GM18519 (cell line): ENCODE results near the gene TBX19.

Experiments
- ATAC-seq: cut with Tn5 transposase; IDR thresholded peaks from one replicate; pipeline ENCODE4 v1.9.1; 2021; ENCODE audit warnings: mild to moderate bottlenecking, moderate library complexity; ENCODE audit not compliant: unreplicated experiment, low FRiP score

TBX19 gene

GRCh38 chr1:168279253-168279652 is 1.4 kb upstream of the TBX19 start:
- no peak for ATAC-seq

DNA sequence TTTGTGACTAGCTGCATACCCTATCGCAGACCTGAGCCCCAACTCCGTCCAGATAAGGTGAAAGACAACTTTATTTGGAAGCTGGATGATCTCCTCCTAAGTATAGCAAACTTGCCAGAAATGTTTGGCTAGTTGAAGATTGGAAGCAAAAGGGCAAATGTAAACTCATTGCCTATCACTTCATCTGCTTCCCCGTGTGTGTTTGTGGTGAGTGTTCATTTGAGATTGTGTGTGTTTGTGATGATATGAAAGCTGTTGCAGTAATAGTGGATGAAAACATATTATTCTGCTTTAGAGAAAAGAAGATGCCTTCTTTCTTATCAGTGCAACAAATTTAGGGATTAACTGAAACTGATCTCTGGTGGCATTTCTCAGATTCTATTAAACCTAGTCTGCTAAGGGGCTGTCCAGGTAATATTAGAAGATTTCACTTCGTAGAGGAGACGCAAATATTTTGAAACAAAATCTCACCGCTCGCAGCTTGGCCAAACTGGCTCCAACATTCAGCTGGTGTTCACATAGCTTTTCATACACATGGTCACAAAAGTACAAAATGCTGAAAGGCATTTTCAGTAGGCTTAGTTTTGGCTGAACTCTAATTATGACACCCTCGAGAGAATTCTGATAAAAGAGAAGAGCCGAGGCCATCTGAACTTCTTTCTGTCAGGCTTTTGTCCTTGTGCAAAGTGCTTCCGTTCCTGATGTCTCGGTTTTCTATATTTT is 1.1 kb downstream of the TBX19 start:
- ATAC-seq: no peak

DNA sequence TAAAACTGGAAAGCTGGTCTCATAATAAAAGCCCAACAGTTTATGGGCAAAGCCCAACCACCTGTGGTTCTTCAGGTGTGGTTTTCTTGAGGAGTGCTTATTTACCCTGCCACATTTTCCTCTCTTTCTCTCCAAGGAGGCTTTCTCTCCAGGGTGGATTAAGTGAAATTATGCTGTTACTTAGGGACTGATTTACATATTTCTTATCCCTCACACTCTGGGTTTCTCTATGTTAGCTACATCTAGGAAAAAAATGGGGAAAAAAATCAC is 4.8 kb downstream of the TBX19 start:
- ATAC-seq: no peak

DNA sequence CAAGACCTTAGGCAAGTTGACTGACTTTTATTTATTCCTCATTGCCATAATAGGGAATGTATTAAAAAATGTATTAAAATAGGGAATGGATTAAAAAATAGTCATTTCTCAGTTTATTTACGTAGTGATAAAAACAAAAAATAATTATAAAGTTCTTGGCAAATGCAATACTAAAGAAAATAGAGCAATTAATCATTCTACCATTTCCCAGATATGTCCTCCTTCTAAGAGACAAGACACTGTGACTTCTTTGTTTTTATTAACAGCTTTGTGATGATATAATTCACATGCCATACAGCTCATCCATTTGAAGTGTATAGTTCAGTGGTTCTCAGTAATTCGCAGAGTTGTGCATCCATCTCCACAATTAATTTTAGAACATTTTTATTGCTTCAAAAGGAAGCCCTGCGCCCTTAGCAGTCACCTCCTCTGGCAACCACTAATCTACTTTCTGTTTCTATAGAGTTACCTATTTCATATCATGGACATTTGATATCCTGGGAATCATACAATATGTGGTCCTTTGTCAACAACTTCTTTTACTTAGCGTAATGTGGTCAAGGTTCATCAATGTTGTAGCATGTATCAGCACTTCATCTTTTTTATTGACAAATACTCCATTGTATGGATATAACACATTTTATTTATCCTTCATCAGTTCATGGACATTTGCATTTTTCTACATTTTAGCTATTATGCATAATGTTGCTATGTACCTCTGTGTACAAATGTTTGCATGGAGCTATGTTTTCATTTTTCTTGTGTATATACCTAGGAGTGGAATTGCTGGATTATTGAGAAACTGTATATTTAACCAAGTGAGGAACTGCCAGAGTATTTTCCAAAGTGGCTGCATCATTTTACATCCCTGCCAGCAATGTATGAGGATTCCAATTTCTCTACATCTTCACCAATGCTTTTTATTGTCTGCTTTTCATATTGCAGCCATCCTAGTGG is 5.6 kb downstream of the TBX19 start:
- ATAC-seq: no peak

DNA sequence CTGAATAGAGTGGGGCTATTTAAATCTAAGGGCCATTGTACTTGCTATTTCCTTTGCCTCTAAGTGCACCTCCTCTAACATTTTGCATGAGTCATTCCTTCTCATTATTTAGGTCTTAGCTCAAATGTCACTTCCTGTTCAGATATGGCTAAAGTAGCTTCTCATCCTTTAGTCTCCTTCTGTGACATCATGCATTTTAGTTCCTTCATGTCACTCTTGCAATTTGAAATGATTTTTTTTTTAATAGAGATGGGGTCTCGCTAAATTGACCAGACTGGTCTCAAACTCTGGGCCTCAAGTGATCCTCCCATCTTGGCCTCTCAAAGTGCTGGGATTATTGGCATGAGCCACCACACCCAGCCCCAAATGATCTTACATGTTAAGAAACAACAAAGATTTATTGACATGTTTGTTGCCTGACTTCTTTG is 6.6 kb downstream of the TBX19 start:
- no peak for ATAC-seq

DNA sequence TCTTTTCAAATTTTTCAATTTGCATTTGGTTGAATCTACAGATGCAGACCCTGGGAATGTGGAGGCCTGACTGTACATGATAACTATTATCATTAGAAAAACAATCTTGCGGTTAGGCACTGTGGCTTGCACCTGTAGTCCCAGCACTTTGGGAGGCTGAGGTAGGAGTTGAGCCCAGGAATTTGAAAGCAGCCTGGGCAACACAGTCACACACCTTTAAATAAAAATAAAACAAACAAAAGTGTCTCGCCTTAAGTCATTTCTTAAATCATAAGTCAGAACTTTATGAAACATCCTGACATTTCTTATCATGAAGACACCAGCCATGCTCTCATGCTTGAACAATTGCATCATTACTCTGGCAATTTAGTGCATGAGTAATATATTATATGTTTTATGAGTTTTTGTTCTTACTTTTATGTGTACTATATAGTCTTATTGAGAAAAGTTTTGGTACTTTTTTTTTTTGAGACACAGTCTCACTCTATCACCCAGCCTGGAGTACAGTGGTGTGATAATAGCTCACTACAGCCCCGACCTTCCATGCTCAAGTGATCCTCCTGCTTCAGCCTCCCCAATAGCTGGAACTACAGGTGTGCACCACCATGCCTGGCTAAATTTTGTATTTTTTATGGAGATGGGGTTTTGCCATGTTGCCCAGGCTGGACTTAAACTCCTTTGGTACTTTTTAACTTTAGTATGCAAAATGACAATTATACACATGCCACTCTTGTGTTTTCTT is 7.8 kb downstream of the TBX19 start:
- ATAC-seq: no peak

- no peak for ATAC-seq
These were observed 10.7 kb downstream of the TBX19 start for GRCh38 chr1:168291222-168291837.

DNA sequence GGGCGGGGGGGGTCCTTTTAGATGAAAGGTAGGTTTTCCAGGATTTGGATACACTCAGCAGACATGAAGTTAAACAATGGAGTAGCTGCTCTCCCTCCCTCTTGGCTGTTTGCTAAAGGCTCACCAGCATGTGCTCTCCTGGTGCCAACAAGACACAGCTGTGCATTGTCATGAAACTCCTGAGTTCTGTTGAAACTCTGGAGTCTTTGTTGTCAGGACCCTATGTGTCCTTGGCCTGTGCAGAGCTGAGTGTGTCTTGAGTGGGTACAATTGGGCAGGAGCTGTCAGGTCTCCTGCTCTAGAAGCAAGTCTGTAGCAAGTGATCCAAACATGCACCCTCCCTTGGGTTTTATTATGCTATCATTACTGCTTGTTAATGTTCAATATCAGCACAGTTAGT is 12.7 kb downstream of the TBX19 start:
- no peak for ATAC-seq

DNA sequence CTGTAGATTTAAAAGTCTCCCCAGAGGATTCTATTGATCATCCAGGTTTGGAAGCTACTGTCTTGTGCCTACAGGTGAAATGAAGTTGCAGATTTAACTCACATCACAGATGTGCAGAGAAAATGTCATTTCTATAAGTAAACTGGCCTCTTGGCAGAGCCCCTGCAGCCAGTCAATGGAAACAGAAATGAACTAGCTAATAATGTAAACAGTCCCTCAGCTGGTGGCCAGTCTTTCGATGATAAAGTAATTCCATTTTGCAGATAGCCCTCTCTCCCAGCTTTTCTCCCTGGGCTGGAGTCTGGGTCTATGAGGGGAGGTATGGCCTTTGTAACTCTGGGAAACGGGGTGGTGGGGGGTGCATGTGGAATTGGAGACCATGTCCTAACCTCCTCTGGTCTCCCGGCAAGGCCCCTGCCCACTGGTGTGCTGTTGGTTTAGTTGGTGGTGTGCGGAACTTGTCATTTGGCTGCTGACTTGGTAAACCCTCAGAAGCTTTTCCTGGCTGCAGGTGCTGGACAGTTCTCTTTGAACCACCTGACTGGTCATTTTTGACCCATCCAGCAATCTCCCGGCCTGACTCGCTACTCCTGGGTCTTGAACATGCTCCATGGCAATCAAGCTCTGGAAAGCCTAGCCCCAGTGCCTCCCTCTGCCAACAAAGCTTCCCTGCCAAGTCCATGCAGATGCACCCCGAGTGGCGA is 14.9 kb downstream of the TBX19 start:
- ATAC-seq: no peak

DNA sequence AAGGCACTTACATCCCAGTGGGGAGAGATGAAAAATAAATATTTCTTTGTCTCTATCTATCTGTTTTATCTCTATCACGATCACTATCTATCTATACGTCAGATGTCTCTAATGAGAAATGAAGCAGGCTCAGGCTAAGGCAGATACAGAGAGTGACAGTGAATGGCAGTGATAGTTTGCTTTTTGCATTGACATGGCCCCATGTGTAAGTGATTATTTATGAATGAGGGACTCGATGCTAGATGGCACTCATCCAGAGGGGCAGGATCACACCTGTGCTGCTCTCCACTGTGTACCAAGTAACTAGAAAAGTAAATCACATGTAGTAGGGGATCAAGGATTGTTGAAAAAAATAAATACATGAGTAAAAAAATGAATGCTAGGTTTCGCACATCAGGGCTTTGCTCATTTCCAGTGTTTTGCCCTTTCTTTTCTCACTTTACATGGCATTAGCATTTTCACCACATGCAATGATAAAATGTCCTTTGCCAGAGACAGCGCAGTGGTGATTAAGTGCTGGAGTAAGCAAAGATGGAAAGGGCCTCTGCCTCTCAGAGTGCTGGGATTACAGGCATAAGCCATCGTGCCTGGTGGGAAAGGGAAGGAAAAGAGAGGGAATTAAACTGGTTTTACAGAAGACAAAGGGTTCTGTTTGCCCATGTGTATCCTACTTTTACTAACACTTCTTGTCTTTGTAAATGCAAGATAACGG is 16.5 kb downstream of the TBX19 start:
- ATAC-seq: no peak

DNA sequence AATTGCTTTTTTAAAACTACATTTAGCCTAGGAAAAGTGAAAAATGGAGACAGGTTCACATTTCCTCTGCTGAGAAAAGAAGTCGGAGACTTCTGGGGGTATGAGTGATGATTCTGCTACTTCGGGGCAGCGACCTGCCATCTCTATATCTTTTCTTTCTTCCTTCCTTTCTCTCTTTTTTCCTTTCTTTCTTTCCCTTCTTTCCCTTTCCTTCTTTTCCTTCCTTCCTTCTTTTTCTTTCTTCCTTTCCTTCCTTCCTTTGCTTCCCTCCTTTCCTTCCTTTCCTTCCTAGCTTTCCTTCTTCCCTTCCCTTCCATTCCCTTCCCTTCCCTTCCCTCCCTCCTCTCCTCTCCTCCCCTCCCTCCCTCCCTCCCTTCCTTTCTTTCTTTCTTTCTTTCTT is 17.8 kb downstream of the TBX19 start:
- ATAC-seq: no peak

- ATAC-seq: no peak
These were observed 19.9 kb downstream of the TBX19 start for GRCh38 chr1:168300626-168301025.

DNA sequence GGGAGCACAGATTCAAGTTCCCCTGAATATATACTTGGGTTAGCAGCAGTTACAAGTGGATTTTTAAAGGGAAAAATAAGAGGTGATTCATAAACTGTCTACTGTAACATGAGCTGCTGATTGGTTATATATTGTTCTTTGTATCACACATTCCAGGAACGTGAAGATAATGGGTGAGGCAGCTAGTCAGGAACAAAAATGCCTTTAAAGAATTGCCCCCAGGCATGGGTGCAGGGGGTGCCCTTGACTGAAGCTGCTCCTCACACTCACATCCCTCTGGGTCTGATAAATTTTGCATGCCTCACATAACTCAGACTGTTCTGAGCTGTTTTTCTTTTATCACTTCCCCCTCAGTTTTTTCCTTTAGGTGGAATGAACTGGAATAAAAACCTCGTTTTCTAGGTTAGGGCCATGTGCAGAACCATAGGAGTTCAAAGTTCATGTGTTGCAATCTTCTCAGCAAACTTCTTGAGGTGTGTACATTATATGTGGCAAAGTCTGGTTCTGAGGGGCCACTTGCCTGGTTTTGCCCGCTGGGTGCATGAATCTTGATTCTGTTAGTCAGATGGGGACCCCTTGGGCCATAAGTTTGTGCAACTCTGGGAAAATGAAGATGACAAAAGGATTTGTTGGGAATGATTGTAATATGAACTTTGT is 21.1 kb downstream of the TBX19 start:
- ATAC-seq: no peak

GRCh38 chr1:168303716-168304540 is 23.3 kb downstream of the TBX19 start:
- ATAC-seq: no peak

DNA sequence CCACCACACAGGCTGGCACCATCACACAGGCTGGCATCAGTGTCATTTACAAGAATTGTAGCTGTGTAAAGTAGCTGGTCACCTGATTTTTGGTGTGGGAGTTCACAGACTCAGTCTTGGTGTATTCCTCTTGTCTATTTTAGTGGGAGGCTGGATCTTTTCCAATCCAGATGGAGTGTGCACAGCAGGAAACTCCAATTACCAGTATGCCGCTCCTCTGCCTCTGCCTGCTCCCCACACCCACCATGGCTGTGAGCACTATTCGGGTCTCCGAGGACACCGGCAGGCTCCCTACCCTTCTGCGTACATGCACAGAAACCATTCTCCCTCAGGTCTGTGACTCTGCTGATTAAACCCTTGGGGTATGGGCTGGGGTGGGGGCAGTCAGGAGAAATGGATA is 24.2 kb downstream of the TBX19 start:
- ATAC-seq: no peak

DNA sequence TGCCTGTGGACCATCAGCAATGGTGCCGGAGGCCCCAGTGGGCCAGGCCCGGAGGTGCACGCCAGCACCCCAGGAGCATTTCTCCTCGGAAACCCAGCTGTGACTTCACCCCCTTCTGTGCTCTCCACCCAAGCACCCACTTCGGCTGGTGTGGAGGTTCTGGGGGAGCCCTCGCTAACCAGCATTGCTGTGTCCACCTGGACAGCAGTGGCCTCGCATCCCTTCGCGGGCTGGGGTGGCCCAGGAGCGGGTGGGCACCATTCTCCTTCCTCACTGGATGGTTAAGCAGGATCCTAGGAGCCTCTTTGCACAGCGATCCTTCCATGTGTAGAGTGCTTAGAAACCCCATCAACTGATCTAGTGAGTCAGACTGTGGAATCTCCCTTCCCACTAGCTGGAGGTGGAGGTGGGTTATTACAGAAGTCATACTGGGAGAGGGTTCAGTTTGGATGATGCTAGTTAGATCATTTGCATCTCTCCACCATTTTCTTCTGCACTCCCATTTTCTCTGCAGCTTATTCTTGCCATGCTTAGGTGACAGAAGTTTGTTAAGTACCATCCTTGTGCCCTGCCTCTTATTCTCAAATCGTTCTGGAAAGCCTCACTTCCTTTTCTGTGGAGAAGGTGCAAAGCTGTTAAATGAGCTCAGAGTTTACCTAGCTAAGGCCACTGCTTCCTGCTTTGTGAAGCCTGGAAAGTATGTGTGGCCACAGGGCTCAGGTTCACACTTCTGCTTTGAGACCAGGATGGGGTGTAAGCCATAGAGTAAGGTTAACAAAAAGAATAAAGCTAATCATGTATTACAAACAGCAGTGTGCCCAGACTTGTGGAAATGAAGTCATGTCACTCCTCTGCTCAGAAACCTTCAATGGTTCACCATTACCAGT is 32.3 kb downstream of the TBX19 start:
- ATAC-seq: no peak

DNA sequence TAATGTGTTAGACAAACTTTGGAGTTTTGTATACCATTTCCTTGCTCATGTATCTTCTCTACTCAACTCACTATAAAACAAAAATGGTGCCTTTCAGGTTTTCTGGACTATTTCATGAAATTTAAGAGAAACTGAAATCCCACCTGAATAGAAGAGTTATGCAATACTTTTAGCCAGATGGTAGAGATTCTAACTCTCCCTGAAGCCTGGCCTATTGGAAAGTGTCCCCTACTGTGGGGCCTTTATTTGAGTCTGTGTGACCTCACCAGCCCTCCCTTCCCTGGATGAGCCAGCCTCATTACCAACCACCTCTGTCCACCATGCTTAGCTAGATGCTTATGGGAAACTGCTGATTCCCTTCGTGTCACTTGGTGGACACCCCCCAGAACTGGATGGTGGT is 35.5 kb downstream of the TBX19 start:
- no peak for ATAC-seq
